ENCODE results near the gene FLNB.

- TF ChIP-seq POLR2A (IDR thresholded peaks at IDR 0.05; ENCODE audit: low read length) (no peak), GATA1 (IDR thresholded peaks at IDR 0.05; ENCODE audit: low read depth, low read length) (no peak)
Observed at GRCh38 chr3:58191361-58191991, 183.3 kb downstream of the FLNB start.
